SU-DHL-6 (cell line): ENCODE data around the gene BASP1.
"Not testable (repeated sequence)": the region's sequence is repeated elsewhere in the genome, so short reads cannot be mapped to it uniquely, and the experiment has no call there.

ENCODE experiments used
- EZH2phosphoT487 ChIP-seq: fragments of 200-600 bp; sonication (generic), shearing (Covaris generic); conservative IDR thresholded peaks from 2 replicates; pipeline ENCODE4 v1.6.1; 2018; ENCODE audit warnings: mild to moderate bottlenecking, antibody characterized with exemption, low read length, moderate library complexity, mixed read lengths
- TF ChIP-seq, protein P1 (sequence below): fragments of 200-600 bp; sonication (generic); IDR thresholded peaks from one replicate; pipeline ENCODE4 v1.5.1; 2017; ENCODE audit warnings: antibody characterized with exemption, mild to moderate bottlenecking, low read length, moderate library complexity; ENCODE audit not compliant: insufficient read depth, poor library complexity, severe bottlenecking

DNA sequence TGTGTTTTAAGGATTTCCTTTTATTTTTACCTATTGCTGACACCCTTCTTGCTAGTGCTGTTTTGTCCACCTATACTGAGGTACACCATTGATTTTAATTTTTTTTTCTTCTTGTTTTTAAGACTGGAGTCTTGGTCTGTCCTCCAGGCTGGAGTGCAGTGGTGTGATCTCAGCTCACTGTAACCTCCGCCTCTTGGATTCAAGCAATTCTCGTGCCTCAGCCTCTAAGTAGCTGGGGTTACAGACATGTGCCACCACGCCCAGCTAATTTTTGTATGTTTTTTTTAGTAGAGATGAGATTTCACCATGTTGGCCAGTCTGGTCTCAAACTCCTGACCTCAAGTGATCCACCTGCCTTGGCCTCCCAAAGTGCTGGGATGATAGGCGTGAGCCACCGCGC, 32.4 kb downstream of the BASP1 start:
- TF ChIP-seq, protein P1, sequence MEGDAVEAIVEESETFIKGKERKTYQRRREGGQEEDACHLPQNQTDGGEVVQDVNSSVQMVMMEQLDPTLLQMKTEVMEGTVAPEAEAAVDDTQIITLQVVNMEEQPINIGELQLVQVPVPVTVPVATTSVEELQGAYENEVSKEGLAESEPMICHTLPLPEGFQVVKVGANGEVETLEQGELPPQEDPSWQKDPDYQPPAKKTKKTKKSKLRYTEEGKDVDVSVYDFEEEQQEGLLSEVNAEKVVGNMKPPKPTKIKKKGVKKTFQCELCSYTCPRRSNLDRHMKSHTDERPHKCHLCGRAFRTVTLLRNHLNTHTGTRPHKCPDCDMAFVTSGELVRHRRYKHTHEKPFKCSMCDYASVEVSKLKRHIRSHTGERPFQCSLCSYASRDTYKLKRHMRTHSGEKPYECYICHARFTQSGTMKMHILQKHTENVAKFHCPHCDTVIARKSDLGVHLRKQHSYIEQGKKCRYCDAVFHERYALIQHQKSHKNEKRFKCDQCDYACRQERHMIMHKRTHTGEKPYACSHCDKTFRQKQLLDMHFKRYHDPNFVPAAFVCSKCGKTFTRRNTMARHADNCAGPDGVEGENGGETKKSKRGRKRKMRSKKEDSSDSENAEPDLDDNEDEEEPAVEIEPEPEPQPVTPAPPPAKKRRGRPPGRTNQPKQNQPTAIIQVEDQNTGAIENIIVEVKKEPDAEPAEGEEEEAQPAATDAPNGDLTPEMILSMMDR: not testable (repeated sequence)
- not testable (repeated sequence) for TF ChIP-seq EZH2phosphoT487
